Measurements from ENCODE around the gene GRIK1.

GRIK1 gene

DNA sequence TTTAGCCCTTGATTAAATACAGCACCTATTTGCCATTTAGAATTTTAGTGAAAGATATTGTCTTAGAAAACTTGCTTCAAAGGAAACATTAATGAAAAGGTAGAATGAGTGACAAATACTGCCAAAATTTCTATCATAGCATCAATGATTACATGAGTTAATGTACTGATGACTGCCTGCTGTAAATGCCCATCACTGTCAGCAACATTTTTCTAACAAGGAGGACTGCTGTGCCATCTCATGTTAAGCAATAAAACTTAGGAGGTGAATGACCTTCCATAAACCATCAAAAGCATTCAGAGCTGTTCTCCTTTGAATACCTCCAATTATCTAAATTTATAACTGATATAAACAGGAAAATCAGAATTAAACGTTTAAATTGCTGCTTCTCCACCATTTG lies 54.3 kb downstream of the GRIK1 start:
- H3K4me3 ChIP-seq (ENCODE audit: low read length): no peak overlapping the region
- H3K9me2 ChIP-seq (replicated peaks; ENCODE audit: control insufficient read depth, low read length): no peaks in the 10 kb centered on the region
- no peak for TF ChIP-seq EZH2phosphoT487 (IDR thresholded peaks at IDR 0.05; ENCODE audit: borderline replicate concordance, low read length)
- TF ChIP-seq, protein P1, sequence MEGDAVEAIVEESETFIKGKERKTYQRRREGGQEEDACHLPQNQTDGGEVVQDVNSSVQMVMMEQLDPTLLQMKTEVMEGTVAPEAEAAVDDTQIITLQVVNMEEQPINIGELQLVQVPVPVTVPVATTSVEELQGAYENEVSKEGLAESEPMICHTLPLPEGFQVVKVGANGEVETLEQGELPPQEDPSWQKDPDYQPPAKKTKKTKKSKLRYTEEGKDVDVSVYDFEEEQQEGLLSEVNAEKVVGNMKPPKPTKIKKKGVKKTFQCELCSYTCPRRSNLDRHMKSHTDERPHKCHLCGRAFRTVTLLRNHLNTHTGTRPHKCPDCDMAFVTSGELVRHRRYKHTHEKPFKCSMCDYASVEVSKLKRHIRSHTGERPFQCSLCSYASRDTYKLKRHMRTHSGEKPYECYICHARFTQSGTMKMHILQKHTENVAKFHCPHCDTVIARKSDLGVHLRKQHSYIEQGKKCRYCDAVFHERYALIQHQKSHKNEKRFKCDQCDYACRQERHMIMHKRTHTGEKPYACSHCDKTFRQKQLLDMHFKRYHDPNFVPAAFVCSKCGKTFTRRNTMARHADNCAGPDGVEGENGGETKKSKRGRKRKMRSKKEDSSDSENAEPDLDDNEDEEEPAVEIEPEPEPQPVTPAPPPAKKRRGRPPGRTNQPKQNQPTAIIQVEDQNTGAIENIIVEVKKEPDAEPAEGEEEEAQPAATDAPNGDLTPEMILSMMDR (IDR thresholded peaks at IDR 0.05; ENCODE audit: low read depth, low read length, poor library complexity, severe bottlenecking): no peak
- H3K36me3 ChIP-seq (ENCODE audit: control insufficient read depth, low read length): no peaks in the 10 kb centered on the region
- H3K27ac ChIP-seq (ENCODE audit: low read depth, low read length): no peak overlapping the region
- H3K9me3 ChIP-seq (ENCODE audit: control insufficient read depth, insufficient read depth, low read length): no peaks in the 10 kb centered on the region
- no peaks in the 10 kb centered on the region for H3K4me1 ChIP-seq (ENCODE audit: control insufficient read depth, low read length)
- H3K27me3 ChIP-seq (ENCODE audit: control insufficient read depth, low read length): no peaks in the 10 kb centered on the region
- H3F3A ChIP-seq (ENCODE audit: control insufficient read depth, insufficient read depth): no peaks in the 10 kb centered on the region
- no peaks in the 10 kb centered on the region for H4K20me1 ChIP-seq (ENCODE audit: control insufficient read depth, insufficient read depth, low read depth, low read length)
- no peaks in the 10 kb centered on the region for H3K79me2 ChIP-seq (ENCODE audit: control insufficient read depth, low read length)
- no peak overlapping the region for H3K4me2 ChIP-seq (ENCODE audit: low read length)

DNA sequence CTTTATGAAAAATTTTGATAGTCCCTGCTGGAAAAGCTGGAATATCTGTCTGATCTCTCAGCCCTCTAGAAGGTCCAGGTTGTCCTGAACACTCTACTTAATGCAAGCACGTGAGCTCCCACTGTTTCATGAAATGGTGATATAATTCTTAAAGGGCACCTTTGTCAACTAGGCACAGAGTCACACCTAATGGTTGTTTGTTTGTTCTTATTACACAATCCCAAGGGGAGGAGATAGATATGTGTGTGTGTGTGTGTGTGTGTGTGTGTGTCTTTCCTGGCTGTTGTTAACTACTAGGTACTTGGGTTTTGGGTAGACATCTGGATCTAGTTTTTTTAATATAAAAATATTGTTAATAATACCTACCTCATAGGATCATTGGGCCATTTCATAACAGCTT lies 63.9 kb downstream of the GRIK1 start:
- Histone ChIP-seq H3K4me1 (ENCODE audit: control insufficient read depth, low read length) (no peaks in the 10 kb centered on the region), H3K27ac (ENCODE audit: low read depth, low read length) (no peak overlapping the region), H3K36me3 (ENCODE audit: control insufficient read depth, low read length) (no peaks in the 10 kb centered on the region), H3K79me2 (ENCODE audit: control insufficient read depth, low read length) (no peaks in the 10 kb centered on the region), H3K4me3 (ENCODE audit: low read length) (no peak overlapping the region), H3K4me2 (ENCODE audit: low read length) (no peak overlapping the region), H3K9me2 (replicated peaks; ENCODE audit: control insufficient read depth, low read length) (no peaks in the 10 kb centered on the region), H3F3A (ENCODE audit: control insufficient read depth, insufficient read depth) (no peaks in the 10 kb centered on the region), H3K9me3 (ENCODE audit: control insufficient read depth, insufficient read depth, low read length) (no peaks in the 10 kb centered on the region), H3K27me3 (ENCODE audit: control insufficient read depth, low read length) (no peaks in the 10 kb centered on the region), H4K20me1 (ENCODE audit: control insufficient read depth, insufficient read depth, low read depth, low read length) (no peaks in the 10 kb centered on the region)
- TF ChIP-seq, protein P1 (IDR thresholded peaks at IDR 0.05; ENCODE audit: low read depth, low read length, poor library complexity, severe bottlenecking): no peak
- no peak for TF ChIP-seq EZH2phosphoT487 (IDR thresholded peaks at IDR 0.05; ENCODE audit: borderline replicate concordance, low read length)

DNA sequence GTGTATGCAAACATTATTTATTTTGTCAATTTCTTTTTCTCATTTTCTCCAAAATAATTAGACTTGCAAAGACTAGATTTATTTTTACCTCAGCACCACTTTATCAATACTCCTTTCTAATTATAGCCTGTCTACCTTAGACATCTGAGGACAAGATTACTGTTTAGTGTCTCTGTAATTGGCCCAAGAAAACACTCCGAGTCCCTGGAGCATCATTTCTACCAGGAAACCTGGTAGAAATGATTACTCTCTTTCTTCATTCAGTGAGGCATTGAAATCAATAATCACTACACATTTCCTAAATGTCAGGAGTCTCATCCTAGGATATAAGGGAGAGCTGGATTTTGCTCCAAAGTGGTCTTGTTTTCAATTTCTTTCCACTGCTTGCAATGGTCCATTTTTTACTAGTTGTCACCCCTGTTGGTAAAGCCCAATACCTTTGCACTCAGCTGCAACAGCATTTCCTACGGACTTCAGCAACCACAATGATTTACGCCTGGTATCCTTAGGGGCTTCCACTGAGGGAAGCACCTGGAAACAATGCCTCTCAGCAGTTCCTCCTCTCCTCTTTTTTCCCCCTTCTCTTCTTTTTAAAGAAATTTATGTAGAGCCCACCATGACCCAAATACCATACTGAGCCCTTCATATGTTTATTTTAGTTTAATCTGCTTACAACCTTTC lies 64.6 kb downstream of the GRIK1 start:
- Histone ChIP-seq H4K20me1 (ENCODE audit: control insufficient read depth, insufficient read depth, low read depth, low read length) (no peaks in the 10 kb centered on the region), H3K36me3 (ENCODE audit: control insufficient read depth, low read length) (no peaks in the 10 kb centered on the region), H3K9me2 (replicated peaks; ENCODE audit: control insufficient read depth, low read length) (no peaks in the 10 kb centered on the region), H3K4me3 (ENCODE audit: low read length) (no peak overlapping the region), H3K27me3 (ENCODE audit: control insufficient read depth, low read length) (no peaks in the 10 kb centered on the region), H3K27ac (ENCODE audit: low read depth, low read length) (no peak overlapping the region), H3K79me2 (ENCODE audit: control insufficient read depth, low read length) (no peaks in the 10 kb centered on the region), H3K9me3 (ENCODE audit: control insufficient read depth, insufficient read depth, low read length) (no peaks in the 10 kb centered on the region), H3K4me1 (ENCODE audit: control insufficient read depth, low read length) (no peaks in the 10 kb centered on the region), H3F3A (ENCODE audit: control insufficient read depth, insufficient read depth) (no peaks in the 10 kb centered on the region), H3K4me2 (ENCODE audit: low read length) (no peak overlapping the region)
- TF ChIP-seq, protein P1 (IDR thresholded peaks at IDR 0.05; ENCODE audit: low read depth, low read length, poor library complexity, severe bottlenecking): no peak
- no peak for TF ChIP-seq EZH2phosphoT487 (IDR thresholded peaks at IDR 0.05; ENCODE audit: borderline replicate concordance, low read length)

All from DOHH2 (cell line).